B cell (primary cell): ENCODE measurements around the gene CDX1. TPM values are rescaled to one million over a fixed set of nuclear protein-coding genes. Genes with fewer than 3 reads are reported as not detected.

Experiments used
- ATAC-seq: fragments of 200-7000 bp; cut with Tn5 transposase; one replicate; pipeline ENCODE4 v1.10.0; 2021; ENCODE audit warnings: low read depth, mild to moderate bottlenecking, moderate number of reproducible peaks, moderate library complexity
- CTCF ChIA-PET: fragments of 350-600 bp; sonication (Branson Sonifier 250); formaldehyde crosslinking; loops from one replicate; lab custom pipeline; 2021; ENCODE audit warnings: antibody characterized with exemption, inconsistent platforms; lab: Charles Lee
- POLR2A ChIA-PET: fragments of 350-600 bp; sonication (Branson Sonifier 250); formaldehyde crosslinking; loops from one replicate; lab custom pipeline; 2021; ENCODE audit warnings: antibody characterized with exemption; lab: Charles Lee
- DNase-seq: peaks from one replicate; pipeline ENCODE4 v3.0.0; 2013
- H2AFZ ChIP-seq: 2 replicates; pipeline ENCODE4 v1.6.1; 2012; ENCODE audit warnings: mild to moderate bottlenecking, low read depth, low read length; ENCODE audit not compliant: insufficient read depth, poor library complexity, severe bottlenecking
- H3K27ac ChIP-seq, 2 donors: 1 replicate in 1 of 2; 2 replicates in 1 of 2; pipeline ENCODE4 v1.5.1; 2012 to 2013; ENCODE audit warnings: low read length in 2 of 2, mild to moderate bottlenecking in 2 of 2, moderate library complexity in 1 of 2
- H3K27me3 ChIP-seq, 4 experiments: fragments of 200-600 bp in 1 of 4; sonication (generic) in 1 of 4; replicated peaks in 1 of 4; 1 replicate in 2 of 4; 2 replicates in 2 of 4; pipeline versions ENCODE4 v1.6.1 to v1.7.0; 2013 to 2016; ENCODE audit warnings: low read length in 3 of 4, mild to moderate bottlenecking in 2 of 4, mixed read lengths in 1 of 4, moderate library complexity in 1 of 4; ENCODE audit not compliant: insufficient read depth in 4 of 4, control insufficient read depth in 3 of 4; ENCODE audit errors: control extremely low read depth in 1 of 4
- H3K36me3 ChIP-seq, 2 experiments: replicated peaks in 1 of 2; 1 replicate in 1 of 2; 2 replicates in 1 of 2; pipeline versions ENCODE4 v1.6.1 to v1.7.1; 2013; ENCODE audit warnings: low read length in 1 of 2; ENCODE audit not compliant: insufficient read depth in 2 of 2, control insufficient read depth in 1 of 2; ENCODE audit errors: control extremely low read depth in 1 of 2, extremely low read depth in 1 of 2
- H3K4me1 ChIP-seq, 2 donors: fragments of 200-600 bp in 1 of 2; sonication (generic) in 1 of 2; 1 replicate in 1 of 2; 2 replicates in 1 of 2; pipeline versions ENCODE4 v1.5.1 to v1.6.1; 2013 to 2017; ENCODE audit warnings: low read length in 2 of 2; ENCODE audit not compliant: control insufficient read depth in 2 of 2, insufficient read depth in 2 of 2
- H3K4me2 ChIP-seq: replicated peaks from 2 replicates; pipeline ENCODE3; 2012; ENCODE audit warnings: mild to moderate bottlenecking, low read depth, low read length; ENCODE audit not compliant: poor library complexity, severe bottlenecking
- H3K4me3 ChIP-seq, 5 experiments: fragments of 200-600 bp in 1 of 5; sonication (generic) in 1 of 5; 1 replicate in 3 of 5; 2 replicates in 2 of 5; pipeline versions ENCODE4 v1.5.1 to v1.7.0; 2011 to 2016; ENCODE audit warnings: low read length in 4 of 5, mild to moderate bottlenecking in 4 of 5, low read depth in 2 of 5, control low read depth in 1 of 5, moderate library complexity in 1 of 5; ENCODE audit not compliant: insufficient read depth in 1 of 5; ENCODE audit errors: control extremely low read depth in 1 of 5, extremely low read depth in 1 of 5
- H3K79me2 ChIP-seq: fragments of 200-600 bp; sonication (generic); one replicate; pipeline ENCODE4 v1.6.0; 2016; ENCODE audit warnings: low read length; ENCODE audit not compliant: control insufficient read depth, insufficient read depth
- H3K9ac ChIP-seq: fragments of 200-600 bp; sonication (generic); 2 replicates; pipeline ENCODE4 v1.6.1; 2017; ENCODE audit warnings: mild to moderate bottlenecking, low read length, moderate library complexity
- H3K9me3 ChIP-seq, 3 donors: one replicate each; pipeline versions ENCODE4 v1.6.1 to v1.7.1; 2013; ENCODE audit warnings: low read length in 2 of 3; ENCODE audit not compliant: control insufficient read depth in 2 of 3, insufficient read depth in 1 of 3; ENCODE audit errors: control extremely low read depth in 1 of 3
- H4K20me1 ChIP-seq: 2 replicates; pipeline ENCODE4 v1.6.0; 2012; ENCODE audit warnings: mild to moderate bottlenecking, low read length; ENCODE audit not compliant: insufficient read depth, control insufficient read depth, poor library complexity, severe bottlenecking
- H3K27ac Mint-ChIP-seq: one replicate; pipeline ENCODE4 v1.8.0; 2021; ENCODE audit warnings: mixed read lengths
- H3K27me3 Mint-ChIP-seq: one replicate; pipeline ENCODE4 v1.8.0; 2021; ENCODE audit warnings: mixed read lengths
- H3K4me1 Mint-ChIP-seq: one replicate; pipeline ENCODE4 v1.8.0; 2021; ENCODE audit warnings: mixed read lengths
- H3K4me3 Mint-ChIP-seq: one replicate; pipeline ENCODE4 v1.8.0; 2021; ENCODE audit warnings: mixed read lengths
- H3K9me3 Mint-ChIP-seq: one replicate; pipeline ENCODE4 v1.8.0; 2022; ENCODE audit warnings: mixed read lengths; ENCODE audit not compliant: insufficient read depth
- EZH2 ChIP-seq: IDR thresholded peaks from 2 replicates; pipeline ENCODE4 v1.6.1; 2012; ENCODE audit warnings: borderline replicate concordance, low read depth, mild to moderate bottlenecking, moderate library complexity, low read length; ENCODE audit not compliant: insufficient read depth, poor library complexity, severe bottlenecking
- WGBS: methylation state at CpG from one replicate; pipeline ENCODE4 v1.1.5; 2013; ENCODE audit warnings: missing lambda C conversion rate; ENCODE audit not compliant: insufficient coverage; 5-methylcytosine and 5-hydroxymethylcytosine counted together
- intact Hi-C: fragments of 100-400 bp; cut with micrococcal nuclease; formaldehyde crosslinking; loops from one replicate; pipeline ENCODE4 v1.10.0; 2022
- polyA plus RNA-seq: library from polyadenylated mRNA; depleted of rRNA; stranded (reverse); fragments of >200 nt; gene quantifications from 2 replicates; pipeline ENCODE4 v1.2.3, GENCODE V29; 2012
- total RNA-seq, 2 donors: library from RNA; stranded (reverse); fragments of 120-200 nt in 1 of 2; gene quantifications; 1 replicate in 1 of 2; 2 replicates in 1 of 2; pipeline versions ENCODE4 v1.2.3 to v1.2.4, GENCODE V29; 2013 to 2022
- TF ChIP-seq, protein P1 (sequence below): fragments of 200-600 bp; IDR thresholded peaks from one replicate; pipeline ENCODE4 v1.8.0; 2022; ENCODE audit warnings: antibody characterized with exemption, mild to moderate bottlenecking

CDX1 gene
- total and polyA plus RNA-seq, 2 donors (not counting 1 experiment from before 2014, with no cell fraction given) = not detected

DNA sequence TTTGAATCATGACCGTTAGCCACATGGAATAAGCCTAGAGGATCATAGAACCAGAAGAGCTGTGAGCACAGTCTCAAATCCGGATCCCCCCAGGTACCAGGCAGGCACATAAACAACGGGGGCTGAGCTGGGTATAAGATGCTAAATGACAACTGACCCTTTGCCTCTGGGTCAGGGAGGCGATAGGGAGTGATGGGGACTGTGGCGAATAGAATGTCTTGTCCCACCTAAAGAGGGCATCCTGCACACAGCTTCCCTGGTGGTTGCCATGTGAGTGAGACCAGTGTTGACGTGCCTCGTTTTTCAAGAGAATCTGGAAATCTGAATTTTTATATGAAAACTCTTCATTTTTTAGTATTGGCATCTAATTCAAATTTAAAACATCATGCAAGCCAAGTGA, 56.9 kb downstream of the CDX1 start:
- H3K36me3 ChIP-seq = no peaks in the 10 kb centered on the region
- intact Hi-C loops = no loop called here
- H4K20me1 ChIP-seq = no peaks in the 10 kb centered on the region
- ChIA-PET CTCF (no interaction called here), POLR2A (no interaction called here)
- no peak overlapping the region for H3K4me2 ChIP-seq
- H3K9me3 ChIP-seq = no peaks in the 10 kb centered on the region
- no peaks in the 10 kb centered on the region for H3K4me1 ChIP-seq
- ATAC-seq = no peak
- TF ChIP-seq, protein P1, sequence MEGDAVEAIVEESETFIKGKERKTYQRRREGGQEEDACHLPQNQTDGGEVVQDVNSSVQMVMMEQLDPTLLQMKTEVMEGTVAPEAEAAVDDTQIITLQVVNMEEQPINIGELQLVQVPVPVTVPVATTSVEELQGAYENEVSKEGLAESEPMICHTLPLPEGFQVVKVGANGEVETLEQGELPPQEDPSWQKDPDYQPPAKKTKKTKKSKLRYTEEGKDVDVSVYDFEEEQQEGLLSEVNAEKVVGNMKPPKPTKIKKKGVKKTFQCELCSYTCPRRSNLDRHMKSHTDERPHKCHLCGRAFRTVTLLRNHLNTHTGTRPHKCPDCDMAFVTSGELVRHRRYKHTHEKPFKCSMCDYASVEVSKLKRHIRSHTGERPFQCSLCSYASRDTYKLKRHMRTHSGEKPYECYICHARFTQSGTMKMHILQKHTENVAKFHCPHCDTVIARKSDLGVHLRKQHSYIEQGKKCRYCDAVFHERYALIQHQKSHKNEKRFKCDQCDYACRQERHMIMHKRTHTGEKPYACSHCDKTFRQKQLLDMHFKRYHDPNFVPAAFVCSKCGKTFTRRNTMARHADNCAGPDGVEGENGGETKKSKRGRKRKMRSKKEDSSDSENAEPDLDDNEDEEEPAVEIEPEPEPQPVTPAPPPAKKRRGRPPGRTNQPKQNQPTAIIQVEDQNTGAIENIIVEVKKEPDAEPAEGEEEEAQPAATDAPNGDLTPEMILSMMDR = no peak
- H2AFZ ChIP-seq = no peak overlapping the region
- DNase-seq = no peak
- no peak overlapping the region for H3K27ac Mint-ChIP-seq
- H3K4me3 Mint-ChIP-seq = no peak overlapping the region
- WGBS = 100% methylated on average over 5 of the region's 7 CpGs
- no peaks in the 10 kb centered on the region for H3K9me3 Mint-ChIP-seq
- H3K79me2 ChIP-seq = no peaks in the 10 kb centered on the region
- H3K9ac ChIP-seq = no peak overlapping the region
- no peaks in the 10 kb centered on the region for H3K27me3 Mint-ChIP-seq
- H3K4me3 ChIP-seq = no peak overlapping the region
- H3K27ac ChIP-seq = no peak overlapping the region
- peaks cover 0 to 4% (median 1%) of the 10 kb centered on the region in 4 experiments for H3K27me3 ChIP-seq
- H3K4me1 Mint-ChIP-seq = no peaks in the 10 kb centered on the region

DNA sequence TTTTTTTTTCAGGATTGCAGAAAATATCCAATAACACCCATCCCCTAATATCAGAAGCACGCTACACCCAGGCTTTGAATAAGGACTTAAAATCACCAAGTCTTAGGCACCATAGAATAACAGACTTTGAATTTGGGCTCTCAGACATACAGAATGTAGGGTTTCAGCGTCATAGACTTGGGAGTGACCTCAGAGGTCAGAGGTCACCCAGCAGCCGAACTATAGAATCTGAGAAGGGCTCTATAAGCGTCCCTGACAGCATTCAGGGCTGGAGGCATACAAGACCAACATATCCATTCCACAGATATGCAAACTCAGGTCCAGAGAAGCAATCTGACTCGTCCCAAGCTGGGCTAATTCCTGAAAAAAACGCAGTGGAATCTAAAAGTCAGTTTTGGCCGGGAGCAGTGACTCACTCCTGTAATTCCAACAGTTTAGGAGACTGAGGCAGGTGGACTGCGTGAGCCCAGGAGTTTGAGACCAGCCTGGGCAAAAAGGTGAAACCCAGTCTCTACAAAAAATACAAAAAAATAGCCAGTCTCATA, 58.0 kb downstream of the CDX1 start:
- Histone ChIP-seq H4K20me1 (no peaks in the 10 kb centered on the region), H3K36me3 (no peaks in the 10 kb centered on the region), H3K4me2 (no peak overlapping the region), H3K9ac (no peak overlapping the region), H3K9me3 (no peaks in the 10 kb centered on the region), H3K27me3 (no peaks in the 10 kb centered on the region), H3K4me1 (no peaks in the 10 kb centered on the region), H3K27ac (no peak overlapping the region), H2AFZ (no peak overlapping the region), H3K4me3 (no peak overlapping the region), H3K79me2 (no peaks in the 10 kb centered on the region)
- POLR2A ChIA-PET = no interaction called here
- CTCF ChIA-PET = no interaction called here
- WGBS = 73% methylated on average over 5 of the region's 8 CpGs
- no peak for DNase-seq
- H3K27ac Mint-ChIP-seq = no peak overlapping the region
- H3K9me3 Mint-ChIP-seq = no peaks in the 10 kb centered on the region
- no peak for ATAC-seq
- no peak overlapping the region for H3K4me3 Mint-ChIP-seq
- TF ChIP-seq, protein P1 = no peak
- no peak for TF ChIP-seq EZH2
- no peaks in the 10 kb centered on the region for H3K27me3 Mint-ChIP-seq
- H3K4me1 Mint-ChIP-seq = no peaks in the 10 kb centered on the region
- intact Hi-C loops = no loop called here
